NAMALWA (cell line): Measurements from ENCODE around the gene GALNTL6.

Experiments
- DNase-seq: peaks from one replicate; pipeline ENCODE4 v3.0.0-alpha.2; 2015; ENCODE audit warnings: low spot score

Gene GALNTL6

DNA sequence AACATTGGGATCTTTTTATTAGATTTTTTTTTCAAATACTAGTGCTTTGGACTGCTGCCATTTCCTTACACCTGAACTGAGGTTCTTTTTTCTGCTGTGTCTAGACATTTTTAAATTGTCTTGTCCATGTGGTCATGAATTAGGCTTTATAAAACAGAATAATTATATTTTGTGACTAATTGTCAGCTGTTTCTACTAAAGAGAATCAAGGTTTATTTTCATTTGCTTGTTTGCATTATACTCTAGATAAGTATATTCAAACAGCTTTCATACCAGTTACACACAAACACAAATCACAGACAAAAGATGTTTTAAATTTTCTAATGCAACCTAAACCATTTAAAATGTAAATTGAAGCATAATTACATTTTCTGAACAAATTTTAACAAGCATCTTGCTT, 194.7 kb downstream of the GALNTL6 start:
- no peak for DNase-seq

DNA sequence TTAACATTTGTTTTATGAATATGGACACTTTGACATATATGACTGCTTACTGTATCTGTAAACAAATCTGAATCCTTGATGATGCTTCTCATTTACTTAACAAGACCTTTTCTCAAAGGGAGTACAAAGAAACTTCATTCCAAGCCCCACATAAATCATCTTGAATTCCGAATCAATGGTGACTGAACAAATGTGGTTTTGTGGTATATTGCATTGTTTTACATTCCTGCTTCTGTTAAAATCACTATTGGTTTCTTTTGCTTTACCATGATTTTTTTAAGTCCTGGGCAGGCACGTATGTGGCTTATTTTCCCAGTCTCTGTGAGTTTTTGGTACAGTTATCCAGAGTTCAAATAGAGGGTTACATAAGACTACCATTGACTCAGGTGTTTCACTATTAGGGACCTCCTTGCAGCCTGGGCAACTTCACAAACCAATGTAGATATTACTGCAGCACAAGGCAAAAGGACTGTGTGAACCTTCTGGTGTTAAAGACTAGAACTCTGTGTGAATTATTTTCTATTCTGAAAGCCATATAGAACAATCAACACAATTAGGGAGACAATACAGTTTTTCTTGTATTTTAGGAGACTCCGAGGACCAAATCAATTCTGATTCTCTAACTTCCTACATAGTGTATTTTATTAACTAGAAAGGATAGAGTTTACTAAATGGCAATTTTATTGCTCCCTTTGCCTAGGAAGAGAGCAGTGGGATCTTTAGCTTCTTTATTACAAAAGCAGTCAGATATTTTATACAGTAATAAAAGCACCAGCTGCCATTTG, 196.4 kb downstream of the GALNTL6 start:
- no peak for DNase-seq

DNA sequence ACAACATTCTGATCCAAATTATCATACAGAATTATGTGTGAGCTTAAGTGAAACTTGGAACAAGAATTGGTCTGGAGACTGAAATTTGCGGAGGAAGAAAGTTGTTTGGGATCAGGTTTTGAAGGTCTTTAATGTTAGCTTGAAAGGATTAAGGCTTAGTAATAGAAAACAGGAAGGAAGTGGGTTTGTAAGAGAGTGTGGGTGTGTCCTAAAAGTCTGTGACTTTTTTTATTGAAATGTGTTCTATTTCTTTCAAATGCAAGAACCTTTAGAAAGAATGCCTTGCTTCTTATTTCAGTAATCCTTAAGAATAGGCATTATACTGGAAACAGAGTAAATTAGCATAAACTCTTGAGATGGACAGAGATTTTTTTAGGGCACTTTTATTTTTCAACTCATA, 198.0 kb downstream of the GALNTL6 start:
- no peak for DNase-seq

DNA sequence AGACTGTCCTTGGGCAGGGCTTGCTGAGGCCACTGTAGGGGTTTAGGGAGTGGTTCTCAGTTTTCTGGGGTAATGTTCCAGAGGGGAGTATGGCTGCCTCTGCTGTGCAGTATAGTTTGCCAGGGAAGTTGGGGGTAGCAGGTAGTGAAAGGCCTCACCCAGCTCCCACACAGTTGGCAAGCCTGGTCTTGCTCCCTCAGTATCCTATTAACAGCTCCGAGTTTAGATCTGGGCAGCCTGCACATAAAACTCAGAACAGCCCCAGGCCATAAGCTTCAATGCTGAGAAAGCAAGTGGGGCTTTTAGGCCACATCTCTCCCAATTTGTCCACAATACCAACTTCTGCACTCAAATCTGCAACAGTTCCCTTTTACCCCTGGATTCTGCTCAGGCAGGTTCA, 205.2 kb downstream of the GALNTL6 start:
- DNase-seq, result no peak

DNA sequence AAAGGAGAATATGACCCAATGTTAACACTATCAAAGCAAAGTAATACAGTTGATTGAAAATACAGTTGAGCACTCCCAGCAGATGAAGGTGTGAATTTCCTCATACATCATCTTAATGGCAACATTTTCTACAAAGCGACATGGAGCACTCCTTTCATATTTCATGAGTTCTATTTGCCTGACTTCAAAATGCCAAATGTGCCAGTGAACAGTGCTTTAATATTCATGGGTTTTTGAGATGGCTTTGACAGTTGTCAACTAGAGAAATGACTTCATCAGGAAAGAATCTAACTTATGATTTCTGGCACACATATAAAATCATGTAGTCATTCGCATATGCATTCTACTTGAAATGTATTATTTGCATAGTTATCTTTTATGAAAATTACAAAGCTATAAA, 222.4 kb downstream of the GALNTL6 start:
- no peak for DNase-seq

DNA sequence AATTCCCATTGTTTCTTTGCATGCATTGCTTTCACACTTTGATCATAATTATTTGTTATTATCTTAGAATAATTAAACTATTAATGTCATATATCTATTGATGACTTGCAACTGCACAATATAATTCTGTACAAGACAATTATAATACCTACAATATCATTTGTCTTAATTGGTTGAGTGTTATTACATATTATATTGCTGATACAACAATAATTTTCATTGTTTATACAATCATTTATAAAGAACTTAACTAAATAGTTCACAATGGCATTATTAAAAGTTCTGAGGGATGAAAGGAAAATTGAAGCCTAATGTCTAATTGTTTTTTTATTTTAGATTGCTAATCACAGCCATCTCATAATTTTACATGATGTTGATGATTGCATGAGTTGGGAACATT, 227.6 kb downstream of the GALNTL6 start:
- no peak for DNase-seq

DNA sequence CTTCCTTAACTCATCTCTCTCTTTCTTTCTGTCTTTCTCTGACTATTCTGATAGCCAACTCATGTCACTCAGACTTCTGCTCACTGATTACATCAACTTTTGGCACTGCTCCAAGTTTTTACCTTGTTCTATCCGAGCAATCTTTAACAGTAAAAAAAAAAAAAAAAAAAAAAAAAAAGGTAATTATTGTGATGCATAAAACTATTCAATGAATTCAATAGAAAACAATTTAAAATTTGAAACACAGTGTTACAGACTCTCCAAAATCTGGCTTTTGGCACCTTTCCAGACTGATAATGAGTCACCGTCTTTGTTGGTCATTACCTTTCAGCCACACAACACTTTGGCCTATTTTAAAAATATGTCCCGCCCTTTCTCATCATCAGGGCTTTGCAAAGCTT, 229.5 kb downstream of the GALNTL6 start:
- no peak for DNase-seq

DNA sequence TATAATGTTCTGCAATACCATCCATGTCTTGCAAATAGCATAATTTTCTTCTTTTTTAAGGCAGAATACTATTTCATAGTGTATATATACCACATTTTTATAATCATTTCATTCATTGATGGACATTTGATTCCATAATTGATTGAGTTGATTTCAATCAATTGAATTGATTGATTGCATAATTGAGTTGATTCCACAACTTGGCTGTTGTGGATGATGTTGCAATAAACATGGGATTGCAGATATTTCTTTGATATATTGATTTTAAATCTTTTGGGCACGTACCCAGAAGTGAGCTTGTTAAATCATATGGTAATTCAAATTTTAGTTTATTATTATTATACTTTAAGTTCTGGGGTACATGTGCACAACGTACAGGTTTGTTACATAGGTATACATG, 232.8 kb downstream of the GALNTL6 start:
- no peak for DNase-seq

DNA sequence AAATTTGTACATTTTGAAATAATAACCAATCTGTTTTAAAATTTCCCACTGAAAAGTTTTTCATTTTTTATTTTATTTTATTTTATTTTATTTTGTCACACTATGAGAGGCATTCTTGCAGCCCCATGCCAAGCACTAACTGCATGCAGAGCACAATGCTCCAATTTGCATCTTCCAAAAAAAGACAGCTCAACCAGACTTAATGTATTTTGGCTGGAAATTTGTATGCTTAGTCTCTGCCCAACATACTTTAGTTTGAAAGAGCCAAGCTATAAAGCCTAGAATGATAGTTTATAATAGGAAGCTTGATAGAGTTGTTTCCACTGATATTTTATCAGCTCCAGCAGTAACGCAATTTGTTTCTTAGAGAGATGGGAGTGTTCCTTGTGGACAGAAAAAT, 235.5 kb downstream of the GALNTL6 start:
- no peak for DNase-seq

DNA sequence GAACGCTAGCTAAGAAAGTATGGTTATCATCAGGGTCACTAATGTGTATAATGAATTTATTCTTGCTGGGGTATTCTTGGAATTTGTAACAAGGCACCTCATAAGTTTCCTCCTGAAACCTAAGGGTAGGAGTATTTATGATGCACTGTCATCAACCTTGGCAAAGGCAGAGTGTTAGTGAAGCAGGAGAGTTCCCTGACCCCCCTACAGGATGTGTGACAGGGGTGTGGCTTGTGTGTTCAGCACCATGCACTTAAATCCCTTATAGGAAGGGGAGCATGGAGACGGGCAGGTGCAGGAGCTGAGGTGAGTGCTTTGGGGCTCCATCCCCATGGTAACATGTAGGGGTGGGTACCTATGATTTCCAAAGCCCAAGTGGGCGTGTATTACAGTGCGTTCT, 237.7 kb downstream of the GALNTL6 start:
- DNase-seq, result no peak

DNA sequence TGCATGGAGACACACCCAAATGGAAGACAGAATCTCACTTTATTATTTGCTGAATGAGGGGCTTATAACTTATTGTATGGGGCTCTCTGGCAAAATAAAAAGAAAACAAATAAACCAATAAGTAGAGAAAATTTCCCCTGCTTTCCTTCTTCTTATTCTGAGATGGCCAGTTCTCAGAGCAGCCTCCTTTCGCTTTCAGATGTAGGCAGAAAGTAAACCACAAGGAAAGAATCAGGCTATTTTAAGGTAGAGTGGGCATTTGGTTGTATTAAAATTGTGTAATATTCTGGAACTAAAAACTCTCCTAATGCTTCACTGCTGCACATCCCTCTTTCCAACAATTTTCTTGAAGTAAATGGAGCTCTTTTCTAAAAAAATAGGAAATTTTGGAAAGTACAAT, 241.8 kb downstream of the GALNTL6 start:
- no peak for DNase-seq

DNA sequence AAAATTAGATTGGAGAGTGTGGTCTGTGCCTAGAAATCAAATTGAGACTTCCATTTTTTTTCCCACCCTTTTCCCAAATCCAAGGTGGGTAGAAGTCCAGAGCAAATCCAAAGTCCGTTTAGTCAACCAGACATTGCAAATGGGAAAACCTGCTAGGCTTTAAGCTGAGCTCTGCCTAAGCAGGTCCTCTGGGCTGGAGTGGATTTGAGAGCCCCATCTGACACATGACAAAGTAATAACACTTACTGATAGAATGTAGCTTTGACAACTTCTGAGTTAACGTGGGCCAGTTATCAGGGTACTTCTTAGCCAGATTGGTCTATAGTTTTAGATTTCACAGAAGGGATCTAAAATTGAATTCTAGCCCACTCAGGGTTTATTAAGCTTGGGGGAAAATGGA, 242.3 kb downstream of the GALNTL6 start:
- no peak for DNase-seq

DNA sequence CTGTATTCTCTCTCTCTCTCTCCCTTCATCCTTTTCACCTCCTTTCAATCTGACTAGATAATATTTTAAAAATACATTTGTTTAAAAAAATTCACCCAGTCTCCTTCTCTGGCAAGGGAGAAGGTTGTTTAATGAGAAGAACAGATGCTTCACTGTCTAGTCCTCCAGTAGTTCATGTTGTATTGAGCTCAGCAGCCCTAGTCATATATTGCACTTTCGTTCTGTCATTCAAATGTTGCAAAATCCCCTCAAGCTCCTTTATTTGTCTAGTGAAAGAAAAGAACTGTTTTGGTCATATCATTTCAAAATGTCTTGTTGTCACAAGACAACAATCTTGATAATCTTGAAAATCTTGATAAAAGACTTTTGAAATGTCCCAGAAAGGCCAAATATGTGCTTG, 248.0 kb downstream of the GALNTL6 start:
- no peak for DNase-seq

DNA sequence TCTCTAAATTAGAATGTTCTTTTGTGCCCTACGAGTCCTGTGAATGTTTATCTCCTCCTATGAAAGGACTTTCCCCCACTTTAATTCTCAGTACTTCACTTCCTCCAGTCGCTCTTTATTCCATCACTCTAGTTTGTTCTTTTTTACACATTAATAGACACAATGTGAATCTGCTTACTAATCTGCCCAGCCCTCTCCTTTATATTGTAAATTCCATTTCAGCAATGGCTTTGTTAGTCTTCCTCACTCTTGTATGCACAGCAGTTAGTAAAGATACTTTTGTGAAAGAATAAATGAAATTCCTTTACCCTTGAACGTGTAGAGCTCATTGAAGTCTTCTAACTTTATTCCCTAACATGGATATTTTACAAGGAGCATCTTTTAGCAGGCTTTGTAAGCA, 255.3 kb downstream of the GALNTL6 start:
- no peak for DNase-seq

DNA sequence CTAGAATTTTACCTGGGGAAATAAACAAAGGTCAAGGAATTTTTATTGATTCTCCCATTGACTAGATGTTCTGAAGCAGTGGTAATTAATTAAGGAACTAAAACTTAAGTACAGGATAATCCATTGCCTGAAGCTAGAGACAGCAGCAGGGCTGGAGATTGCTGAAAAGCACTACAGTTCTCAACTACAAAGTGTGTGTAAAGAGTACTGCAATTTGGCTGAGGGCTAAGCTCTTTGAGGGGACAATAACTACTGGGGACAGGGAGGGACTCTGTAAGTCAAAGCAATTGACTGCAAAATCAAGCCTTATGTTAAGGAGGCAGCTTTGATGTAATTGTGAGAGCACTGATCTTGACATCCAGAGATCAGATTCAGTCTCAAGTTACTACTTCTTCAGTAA, 260.4 kb downstream of the GALNTL6 start:
- no peak for DNase-seq

DNA sequence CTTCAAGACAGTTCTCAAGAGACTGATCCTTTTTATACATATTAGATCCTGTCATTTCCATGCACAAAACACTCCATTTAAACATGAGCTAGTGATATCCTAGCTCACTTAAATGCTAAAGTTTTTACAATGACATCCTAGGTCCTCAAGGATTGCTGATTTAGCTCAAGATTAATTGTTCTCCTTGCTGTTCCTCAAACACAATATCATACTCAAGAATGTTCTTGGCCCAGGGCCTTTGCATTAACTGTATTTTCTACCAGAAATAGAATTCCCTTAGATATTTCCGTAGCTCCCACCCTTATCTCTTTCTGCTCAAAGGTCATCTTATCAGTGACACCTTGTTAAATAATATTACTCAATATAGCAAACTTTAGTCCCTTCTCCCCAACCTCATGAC, 270.1 kb downstream of the GALNTL6 start:
- DNase-seq, result no peak

DNA sequence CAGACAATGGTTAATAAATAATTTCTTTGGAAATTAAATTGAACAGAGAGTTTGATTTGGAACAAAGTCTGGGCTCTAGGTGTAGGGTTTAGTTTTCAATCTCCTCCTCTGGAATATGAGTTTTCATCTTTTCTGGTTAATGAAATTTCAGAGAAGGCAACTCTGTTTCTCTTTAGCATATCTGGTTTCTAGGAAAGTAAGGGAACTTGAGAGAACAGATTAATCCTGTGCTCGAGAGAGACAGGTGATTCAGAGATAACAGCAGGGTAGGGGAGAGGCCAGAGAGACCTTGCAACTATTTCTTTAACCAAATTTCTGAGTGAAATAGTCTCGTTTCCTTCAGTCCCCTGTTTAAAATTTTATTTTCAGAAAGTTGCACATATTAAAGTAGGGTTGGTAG, 275.4 kb downstream of the GALNTL6 start:
- no peak for DNase-seq

DNA sequence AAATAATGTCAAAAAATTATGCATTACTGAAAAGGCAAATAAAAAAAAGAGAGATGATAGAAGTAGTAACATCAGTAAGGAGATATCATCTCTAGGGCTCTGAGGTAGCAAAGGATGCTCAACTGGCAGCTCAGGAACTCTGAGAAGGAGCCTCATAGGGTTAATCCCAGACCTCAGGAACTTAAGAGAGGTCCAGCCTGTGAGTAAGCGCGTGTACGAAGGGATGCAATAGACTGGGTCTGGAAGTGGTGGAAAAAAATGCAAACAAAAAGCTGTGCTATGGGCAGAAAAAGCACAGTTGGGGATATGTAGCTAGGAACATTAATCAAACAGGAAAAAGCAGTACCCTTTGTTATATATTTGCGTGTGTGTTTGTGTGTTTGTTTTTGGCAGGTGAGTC, 282.0 kb downstream of the GALNTL6 start:
- no peak for DNase-seq

DNA sequence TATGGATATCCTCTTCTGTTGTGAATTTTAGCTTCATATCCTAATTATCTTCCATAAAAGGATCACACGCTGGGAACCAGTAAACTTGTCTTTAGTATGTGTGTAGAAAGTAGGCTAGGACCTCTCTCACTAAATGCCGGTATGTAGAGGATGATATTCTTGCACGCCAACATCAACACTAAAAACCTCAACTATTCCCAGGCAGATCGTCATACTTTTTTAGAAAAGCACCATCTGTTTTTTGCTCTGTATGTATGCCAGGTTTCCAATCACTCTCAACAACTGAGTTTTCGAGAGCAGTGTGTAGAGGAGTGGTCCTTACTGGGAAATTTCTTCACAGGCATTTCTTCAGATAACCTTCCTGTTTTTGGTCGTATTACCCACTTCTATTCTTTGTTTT, 283.6 kb downstream of the GALNTL6 start:
- DNase-seq, result no peak

DNA sequence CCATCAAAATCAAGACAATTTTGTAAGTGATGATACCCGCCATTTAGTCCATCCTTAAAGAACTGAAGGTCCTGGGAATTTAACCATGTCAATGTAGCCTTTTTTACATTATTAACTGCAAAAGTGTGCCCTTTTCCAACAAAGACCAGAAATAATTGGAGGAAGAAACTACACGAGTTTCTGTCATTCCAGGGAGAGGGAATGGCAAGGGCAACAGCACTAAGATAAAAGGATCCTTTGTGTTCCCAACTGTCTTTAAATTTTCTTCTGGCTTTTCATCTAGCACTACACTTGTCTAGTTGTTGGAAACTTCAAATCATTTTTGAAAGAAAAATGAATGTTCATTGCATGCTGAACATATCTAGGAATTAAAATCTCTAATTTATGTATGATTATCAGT, 286.2 kb downstream of the GALNTL6 start:
- DNase-seq, result no peak

DNA sequence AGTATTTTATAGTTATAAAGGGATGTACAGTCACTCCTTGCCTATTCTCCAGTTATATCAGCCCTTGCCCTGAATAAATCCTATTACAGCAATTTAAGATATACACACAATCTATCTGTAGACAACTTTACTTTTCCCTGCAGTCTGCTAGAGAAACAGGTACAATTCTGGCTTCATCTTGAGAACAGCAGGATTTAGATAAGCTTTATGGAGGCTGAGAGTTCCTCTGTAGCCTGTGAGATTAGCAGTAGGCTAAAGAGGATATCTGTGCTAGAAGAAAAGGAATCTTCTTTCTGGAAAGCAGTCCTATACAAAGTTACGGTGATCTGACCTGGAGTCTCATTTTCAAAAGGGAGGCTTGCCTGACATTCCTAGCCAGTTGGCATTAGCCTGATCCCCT, 290.3 kb downstream of the GALNTL6 start:
- DNase-seq, result no peak

DNA sequence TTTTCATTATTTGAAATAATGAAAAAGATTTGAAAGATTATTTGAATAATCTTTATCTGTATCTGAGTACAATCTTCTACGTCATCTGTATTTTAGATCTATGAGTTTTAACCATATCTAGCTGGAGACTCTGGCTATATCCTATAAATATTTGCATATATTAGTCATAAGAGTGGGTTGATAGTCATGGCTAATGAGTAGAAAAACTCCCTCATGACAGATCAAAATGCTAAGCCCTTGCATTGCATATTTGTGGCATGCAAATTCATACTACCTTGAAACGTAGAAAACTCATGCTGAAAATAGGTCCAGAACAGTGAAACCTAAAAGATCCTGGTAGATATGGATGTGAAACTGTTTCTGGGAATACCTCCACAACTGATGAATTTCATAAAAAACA, 291.3 kb downstream of the GALNTL6 start:
- no peak for DNase-seq

DNA sequence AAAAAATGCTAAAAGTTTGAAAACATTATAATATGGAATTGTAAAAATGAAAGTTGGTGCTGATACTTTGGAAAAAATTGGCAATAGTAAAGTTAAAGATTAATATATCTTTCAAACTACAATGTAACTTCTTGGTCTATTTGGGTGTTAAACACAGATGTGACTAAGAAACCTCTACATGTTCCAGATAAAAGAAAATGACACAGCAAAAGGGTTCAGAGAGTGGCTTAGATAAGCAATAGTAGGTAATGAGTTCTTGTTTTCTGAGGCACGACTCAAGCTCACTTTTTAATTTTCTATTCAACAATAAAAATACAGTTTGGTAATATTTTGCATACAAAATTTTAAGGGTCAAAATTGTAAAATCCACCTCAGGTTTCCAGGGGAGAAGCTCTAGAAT, 292.7 kb downstream of the GALNTL6 start:
- no peak for DNase-seq

DNA sequence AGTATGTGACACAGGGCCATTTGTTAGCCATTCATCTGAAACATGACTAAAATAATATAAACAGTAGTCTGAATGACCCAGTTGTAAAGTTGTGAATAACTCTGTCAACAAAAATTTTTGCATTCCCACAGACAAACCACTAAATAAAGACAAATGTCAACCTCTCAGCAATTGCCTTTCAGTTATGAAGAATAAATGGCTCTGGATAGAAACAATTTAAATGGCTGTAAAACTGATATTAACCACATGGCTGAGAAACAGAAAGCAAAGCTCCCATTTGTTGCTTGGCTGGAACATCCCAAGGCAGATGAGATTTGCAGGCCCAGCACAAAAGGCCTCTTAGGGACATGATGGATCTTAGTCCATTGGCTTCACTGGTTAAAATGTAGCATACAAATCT, 296.3 kb downstream of the GALNTL6 start:
- no peak for DNase-seq
